GM10266 (cell line): ENCODE results near the gene ID3.

Experiments used
- DNase-seq: peaks from one replicate; pipeline ENCODE4 v3.0.0; 2012; ENCODE audit errors: extremely low spot score
- TF ChIP-seq, protein P1 (sequence below): IDR thresholded peaks from 2 replicates; pipeline ENCODE4 v1.5.1; 2012; ENCODE audit warnings: mild to moderate bottlenecking, low read depth; ENCODE audit not compliant: control insufficient read depth, insufficient read depth; ENCODE audit errors: missing control alignments

ID3 gene

DNA sequence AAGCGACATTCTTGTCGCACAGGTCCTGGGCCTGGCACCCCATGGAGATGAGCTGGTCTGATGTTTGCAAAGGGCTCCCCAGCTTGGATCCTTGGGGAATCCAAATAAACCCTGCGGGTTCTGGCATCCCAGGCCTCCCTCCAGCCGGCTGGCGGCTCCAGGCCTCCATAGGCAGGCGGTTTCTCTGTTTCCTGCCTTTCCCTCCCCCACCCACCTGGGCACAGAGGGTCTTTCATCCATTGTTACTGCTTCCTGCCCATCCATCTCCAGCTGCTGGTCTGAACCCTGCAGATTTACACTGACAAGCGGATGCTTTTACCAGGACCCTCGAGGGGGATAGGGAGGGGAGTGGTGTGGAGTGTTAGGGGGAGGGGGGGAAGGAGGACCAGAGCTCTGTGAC lies 39.1 kb upstream of the ID3 start:
- no peak for DNase-seq
- TF ChIP-seq, protein P1, sequence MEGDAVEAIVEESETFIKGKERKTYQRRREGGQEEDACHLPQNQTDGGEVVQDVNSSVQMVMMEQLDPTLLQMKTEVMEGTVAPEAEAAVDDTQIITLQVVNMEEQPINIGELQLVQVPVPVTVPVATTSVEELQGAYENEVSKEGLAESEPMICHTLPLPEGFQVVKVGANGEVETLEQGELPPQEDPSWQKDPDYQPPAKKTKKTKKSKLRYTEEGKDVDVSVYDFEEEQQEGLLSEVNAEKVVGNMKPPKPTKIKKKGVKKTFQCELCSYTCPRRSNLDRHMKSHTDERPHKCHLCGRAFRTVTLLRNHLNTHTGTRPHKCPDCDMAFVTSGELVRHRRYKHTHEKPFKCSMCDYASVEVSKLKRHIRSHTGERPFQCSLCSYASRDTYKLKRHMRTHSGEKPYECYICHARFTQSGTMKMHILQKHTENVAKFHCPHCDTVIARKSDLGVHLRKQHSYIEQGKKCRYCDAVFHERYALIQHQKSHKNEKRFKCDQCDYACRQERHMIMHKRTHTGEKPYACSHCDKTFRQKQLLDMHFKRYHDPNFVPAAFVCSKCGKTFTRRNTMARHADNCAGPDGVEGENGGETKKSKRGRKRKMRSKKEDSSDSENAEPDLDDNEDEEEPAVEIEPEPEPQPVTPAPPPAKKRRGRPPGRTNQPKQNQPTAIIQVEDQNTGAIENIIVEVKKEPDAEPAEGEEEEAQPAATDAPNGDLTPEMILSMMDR = no peak

DNA sequence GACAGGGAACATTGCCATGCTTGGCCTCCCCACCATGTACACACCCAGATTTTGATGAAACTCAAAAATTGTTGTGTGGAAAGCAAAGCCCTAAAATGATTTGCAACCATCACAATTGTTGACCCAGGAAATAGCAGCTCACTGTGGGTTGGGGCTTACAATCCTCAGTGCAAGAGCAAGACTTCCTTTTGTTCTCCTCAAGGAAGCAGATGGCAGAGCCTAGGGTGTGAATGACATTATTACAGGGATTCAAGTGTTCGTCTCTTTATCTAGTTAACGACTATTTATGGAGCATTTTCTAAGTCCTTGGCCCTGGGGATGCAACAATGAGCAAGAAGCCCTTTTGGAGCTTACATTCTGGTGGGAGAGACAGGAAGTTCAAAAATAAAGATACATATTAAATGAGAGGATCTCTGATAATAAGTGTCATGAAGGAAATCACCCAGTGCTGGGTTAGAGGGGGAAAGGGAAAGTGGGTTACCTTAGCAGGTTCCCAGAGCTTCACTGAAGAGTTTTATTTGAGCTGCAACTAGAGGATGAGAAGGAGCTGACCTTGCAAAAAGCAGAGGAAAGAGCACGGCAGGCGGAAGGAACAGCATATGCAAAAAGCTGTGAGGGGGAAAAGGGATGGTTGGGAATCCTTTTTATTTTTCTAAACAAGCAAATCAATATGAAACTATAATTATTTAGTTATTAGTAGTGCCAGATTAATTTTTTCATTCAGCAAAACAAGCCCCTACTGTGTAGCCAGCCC lies 38.5 kb upstream of the ID3 start:
- DNase-seq = no peak
- TF ChIP-seq, protein P1 = no peak

DNA sequence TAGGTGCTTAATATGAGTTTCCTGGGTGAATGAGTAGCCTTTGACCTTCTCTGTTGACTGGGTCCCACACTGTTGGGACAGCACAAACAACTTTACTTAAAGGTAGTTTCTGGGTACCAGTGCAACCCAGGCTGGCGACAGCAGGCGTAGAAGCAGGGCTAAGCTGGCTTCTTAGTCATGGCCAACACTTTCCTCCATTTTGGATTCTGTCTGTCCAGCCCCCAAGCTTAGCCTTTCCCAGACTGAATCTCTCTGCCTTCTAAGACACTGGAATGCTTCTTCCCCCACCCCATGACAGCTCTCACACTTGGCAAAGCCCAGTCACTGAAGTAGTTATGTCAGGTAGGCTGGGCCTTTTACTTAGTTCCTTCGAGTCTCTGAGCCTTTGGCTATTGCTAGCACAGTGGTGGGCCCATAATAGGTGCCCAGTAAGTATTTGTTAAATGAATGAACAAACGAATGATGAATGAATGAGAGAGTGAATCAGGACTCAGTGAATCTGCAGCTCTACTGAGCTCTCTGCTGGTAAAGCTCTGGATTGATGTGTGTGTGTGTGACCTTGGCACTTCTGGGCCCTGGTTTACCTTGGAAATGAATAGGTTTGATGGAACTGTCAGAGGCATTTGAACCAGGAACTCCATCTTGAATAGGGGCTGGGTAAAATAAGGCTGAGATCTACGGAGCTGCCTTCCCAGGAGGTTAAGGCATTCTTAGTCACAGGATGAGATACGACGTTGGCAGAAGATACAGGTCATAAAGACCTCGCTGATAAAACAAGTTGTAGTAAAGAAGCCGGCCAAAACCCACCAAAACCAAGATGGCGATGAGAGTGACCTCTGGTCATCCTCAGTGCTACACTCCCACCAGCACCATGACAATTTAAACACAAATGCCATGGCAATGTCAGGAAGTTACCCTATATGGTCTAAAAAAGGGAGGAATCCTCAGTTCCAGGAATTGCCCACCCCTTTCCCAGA lies 37.4 kb upstream of the ID3 start:
- TF ChIP-seq, protein P1 = no peak
- DNase-seq = no peak

DNA sequence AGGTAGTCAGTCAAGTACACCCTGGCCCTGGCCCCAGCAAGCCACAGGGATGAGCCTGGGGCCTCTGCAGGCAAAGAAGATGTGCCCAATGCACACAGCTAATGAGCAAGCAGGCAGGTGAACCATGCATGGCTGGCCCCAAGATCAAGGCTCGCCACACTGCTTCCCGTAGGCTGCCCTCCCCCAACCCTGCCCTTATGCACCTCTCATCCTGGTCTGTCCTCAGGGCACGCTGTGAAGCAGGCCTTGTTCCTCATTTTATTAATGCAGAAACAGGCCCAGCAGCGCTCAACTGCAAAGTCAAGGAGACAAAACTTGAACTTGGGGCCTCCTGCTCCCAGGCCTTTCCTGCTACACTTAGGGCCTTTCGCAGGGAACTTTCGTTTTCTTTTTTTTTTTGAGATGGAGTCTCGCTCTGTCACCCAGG lies 35.6 kb upstream of the ID3 start:
- TF ChIP-seq, protein P1 = no peak
- no peak for DNase-seq

DNA sequence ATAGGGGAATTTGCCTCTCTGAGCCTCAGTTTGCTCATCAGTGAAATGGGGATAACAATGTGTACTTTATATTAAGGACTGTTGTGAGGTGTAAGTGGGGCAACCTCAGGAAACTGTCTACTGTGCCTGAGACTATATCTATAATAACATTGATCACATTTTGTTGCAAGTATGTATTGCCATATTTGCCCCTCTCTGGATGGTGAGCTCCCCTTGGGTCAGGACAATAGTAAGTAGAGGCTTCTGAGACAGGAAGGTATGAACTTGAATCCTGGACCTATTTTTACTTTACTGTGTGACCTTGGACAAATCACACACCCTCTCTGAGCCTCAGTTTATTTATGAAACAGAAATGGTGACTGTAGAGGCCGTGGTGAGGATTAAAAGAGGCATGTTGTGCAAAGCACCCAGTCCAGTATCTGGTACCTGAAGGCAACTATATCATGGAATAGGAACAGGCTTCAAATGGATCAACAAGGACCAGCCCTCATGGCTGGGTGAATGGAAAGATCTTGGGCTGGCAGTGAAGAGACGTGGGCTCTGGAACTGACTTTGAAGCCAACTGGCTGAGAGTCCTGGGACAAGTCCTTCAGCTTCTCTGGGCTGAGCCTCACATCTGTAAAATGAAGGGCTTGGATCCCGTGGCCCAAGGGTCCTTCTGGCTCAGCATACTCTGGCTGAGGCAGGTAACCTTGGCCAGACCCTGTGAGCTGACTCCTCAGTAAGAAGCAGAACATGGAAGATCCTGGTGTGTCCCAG lies 35.0 kb upstream of the ID3 start:
- DNase-seq = no peak
- TF ChIP-seq, protein P1 = no peak

DNA sequence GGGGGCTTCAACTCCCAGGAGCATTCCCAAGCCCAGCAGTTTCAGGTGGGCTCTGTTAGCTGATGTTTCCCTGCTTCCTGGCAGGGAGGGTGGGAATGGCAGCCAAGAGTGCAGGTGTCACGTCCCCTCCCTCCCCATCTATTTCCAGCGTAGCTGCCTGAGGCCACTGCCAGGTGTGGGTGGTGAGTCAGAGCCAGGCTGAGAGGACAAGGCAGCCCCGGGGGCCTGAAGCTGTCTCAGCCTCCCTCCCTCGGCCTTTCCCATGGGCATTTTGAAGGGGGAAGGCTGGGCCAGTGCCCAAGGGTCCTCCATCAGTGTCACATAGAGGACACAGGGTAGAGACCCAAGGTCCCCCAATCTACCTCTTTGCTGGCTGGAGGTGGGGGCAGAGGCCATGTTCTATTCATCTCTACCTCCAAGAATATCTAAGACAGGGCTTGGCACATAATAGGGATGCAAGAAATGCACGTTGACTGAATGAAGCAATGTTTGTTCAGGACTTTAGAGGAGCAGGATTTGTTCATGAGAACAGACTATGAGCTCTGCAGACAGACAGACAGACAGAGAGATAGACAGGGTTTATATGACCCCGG lies 34.4 kb upstream of the ID3 start:
- no peak for DNase-seq
- TF ChIP-seq, protein P1 = no peak
